H1 (cell line): ENCODE results near the gene IL1RAP. TPM values are rescaled to one million over a fixed set of nuclear protein-coding genes. Genes with fewer than 3 reads are reported as not detected.

ENCODE experiments used
- CTCF ChIA-PET: fragments of 300-600 bp; sonication (Branson Sonifier 250); formaldehyde crosslinking; loops from one replicate; lab custom pipeline; 2021; ENCODE audit not compliant: partially characterized antibody; lab: Charles Lee
- POLR2A ChIA-PET: fragments of 300-600 bp; sonication (Branson Sonifier 250); formaldehyde crosslinking; loops from one replicate; lab custom pipeline; 2021; ENCODE audit warnings: inconsistent platforms; ENCODE audit not compliant: partially characterized antibody; lab: Charles Lee
- DNase-seq, 2 experiments: peaks; one replicate each; pipeline versions ENCODE4 v3.0.0 to v3.0.0-alpha.2; 2010 to 2022; ENCODE audit warnings: low spot score in 2 of 2, low read depth in 1 of 2, mixed read lengths in 1 of 2
- FAIRE-seq: peaks from 2 replicates; lab custom pipeline; 2011; peaks lifted over from hg19 to GRCh38; lab: Jason Lieb, UNC
- H2AFZ ChIP-seq: 2 replicates; pipeline ENCODE4 v1.8.1; 2012; ENCODE audit warnings: low read length, inconsistent platforms
- H2AK5ac ChIP-seq: 2 replicates; pipeline ENCODE4 v1.6.1; 2013; ENCODE audit warnings: low read depth, low read length
- H2BK120ac ChIP-seq: replicated peaks from 2 replicates; pipeline ENCODE3; 2013; ENCODE audit warnings: low read depth, low read length, inconsistent platforms
- H2BK12ac ChIP-seq: 2 replicates; pipeline ENCODE4 v1.6.1; 2013; ENCODE audit warnings: low read depth, low read length
- H2BK15ac ChIP-seq: 2 replicates; pipeline ENCODE4 v1.6.1; 2013; ENCODE audit warnings: low read length
- H2BK20ac ChIP-seq: 2 replicates; pipeline ENCODE4 v1.6.1; 2013; ENCODE audit warnings: low read length
- H2BK5ac ChIP-seq: 2 replicates; pipeline ENCODE4 v1.6.1; 2013; ENCODE audit warnings: low read depth, low read length
- H3K14ac ChIP-seq: 2 replicates; pipeline ENCODE4 v1.6.1; 2013; ENCODE audit warnings: inconsistent platforms; ENCODE audit not compliant: insufficient read length
- H3K18ac ChIP-seq: 2 replicates; pipeline ENCODE4 v1.6.1; 2013; ENCODE audit warnings: low read length; ENCODE audit errors: extremely low read depth
- H3K23ac ChIP-seq: 2 replicates; pipeline ENCODE4 v1.6.1; 2013; ENCODE audit warnings: inconsistent platforms; ENCODE audit not compliant: insufficient read length
- H3K23me2 ChIP-seq: 2 replicates; pipeline ENCODE4 v1.6.1; 2013; ENCODE audit warnings: low read depth, low read length
- H3K27ac ChIP-seq: 2 replicates; pipeline ENCODE4 v1.6.1; 2011; ENCODE audit warnings: low read depth, low read length, inconsistent platforms
- H3K27me3 ChIP-seq, 4 experiments: replicated peaks in 1 of 4; 1 replicate in 1 of 4; 2 replicates in 3 of 4; pipeline versions ENCODE4 v1.6.1 to v1.8.1; 2011 to 2013; ENCODE audit warnings: low read length in 3 of 4, mild to moderate bottlenecking in 3 of 4, inconsistent platforms in 2 of 4, mixed read lengths in 2 of 4, moderate library complexity in 1 of 4; ENCODE audit not compliant: control insufficient read depth in 3 of 4, insufficient read depth in 3 of 4; ENCODE audit errors: extremely low read depth in 1 of 4
- H3K36me3 ChIP-seq, 4 experiments: 2 replicates each; pipeline versions ENCODE4 v1.6.1 to v1.8.1; 2011 to 2013; ENCODE audit warnings: mild to moderate bottlenecking in 4 of 4, low read length in 3 of 4, moderate library complexity in 2 of 4, control low read depth in 1 of 4, inconsistent platforms in 1 of 4; ENCODE audit not compliant: insufficient read depth in 4 of 4, control insufficient read depth in 2 of 4
- H3K4ac ChIP-seq: replicated peaks from 2 replicates; pipeline ENCODE3; 2013; ENCODE audit warnings: low read length, low read depth, mixed read lengths, inconsistent platforms; ENCODE audit not compliant: insufficient read length
- H3K4me1 ChIP-seq, 4 experiments: replicated peaks in 1 of 4; 1 replicate in 1 of 4; 2 replicates in 3 of 4; pipeline versions ENCODE4 v1.6.1 to v1.8.1; 2011 to 2013; ENCODE audit warnings: low read length in 3 of 4, inconsistent platforms in 2 of 4, mixed read lengths in 1 of 4; ENCODE audit not compliant: insufficient read depth in 4 of 4, control insufficient read depth in 3 of 4
- H3K4me2 ChIP-seq, 2 experiments: 2 replicates each; pipeline versions ENCODE4 v1.6.1 to v1.8.1; 2011 to 2013; ENCODE audit warnings: low read depth in 2 of 2, low read length in 2 of 2, control low read depth in 1 of 2, inconsistent platforms in 1 of 2, mild to moderate bottlenecking in 1 of 2; ENCODE audit not compliant: insufficient read depth in 1 of 2
- H3K4me3 ChIP-seq, 4 experiments: fragments of 200-600, 300-600 bp in 1 of 4; sonication (generic), shearing (Covaris generic), sonication (Bioruptor Twin) in 1 of 4; 2 replicates each; pipeline versions ENCODE4 v1.5.1 to v1.8.1; 2011 to 2016; ENCODE audit warnings: low read length in 4 of 4, low read depth in 3 of 4, control low read depth in 2 of 4, inconsistent platforms in 2 of 4, mild to moderate bottlenecking in 2 of 4, mixed read lengths in 1 of 4, moderate library complexity in 1 of 4; ENCODE audit not compliant: insufficient read depth in 2 of 4; ENCODE audit errors: extremely low read depth in 1 of 4
- H3K56ac ChIP-seq: replicated peaks from 2 replicates; pipeline ENCODE3; 2013; ENCODE audit warnings: low read depth, mild to moderate bottlenecking, mixed read lengths, low read length, inconsistent platforms; ENCODE audit not compliant: insufficient read length
- H3K79me1 ChIP-seq: 2 replicates; pipeline ENCODE4 v1.6.1; 2013; ENCODE audit warnings: low read depth, low read length, control low read depth
- H3K79me2 ChIP-seq, 2 experiments: 2 replicates each; pipeline versions ENCODE4 v1.6.1 to v1.8.1; 2012 to 2013; ENCODE audit warnings: low read length in 2 of 2, mild to moderate bottlenecking in 2 of 2, inconsistent platforms in 1 of 2; ENCODE audit not compliant: insufficient read depth in 2 of 2, control insufficient read depth in 1 of 2
- H3K9ac ChIP-seq, 4 experiments: replicated peaks in 1 of 4; 1 replicate in 1 of 4; 2 replicates in 3 of 4; pipeline versions ENCODE4 v1.6.1 to v1.8.1; 2011 to 2013; ENCODE audit warnings: low read depth in 3 of 4, low read length in 3 of 4, control low read depth in 2 of 4, mild to moderate bottlenecking in 2 of 4, moderate library complexity in 2 of 4, inconsistent platforms in 1 of 4; ENCODE audit errors: extremely low read depth in 1 of 4
- H3K9me3 ChIP-seq, 2 experiments: 2 replicates each; pipeline versions ENCODE4 v1.6.1 to v1.8.1; 2012 to 2013; ENCODE audit warnings: mild to moderate bottlenecking in 2 of 2, moderate library complexity in 2 of 2, control low read depth in 1 of 2, inconsistent platforms in 1 of 2, low read depth in 1 of 2, low read length in 1 of 2, mixed read lengths in 1 of 2; ENCODE audit not compliant: insufficient read depth in 2 of 2
- H4K20me1 ChIP-seq, 2 experiments: replicated peaks in 1 of 2; 2 replicates each; pipeline versions ENCODE3 to v1.8.1; 2011 to 2013; ENCODE audit warnings: inconsistent platforms in 2 of 2, low read length in 2 of 2, mild to moderate bottlenecking in 1 of 2; ENCODE audit not compliant: insufficient read depth in 2 of 2, control insufficient read depth in 1 of 2
- H4K5ac ChIP-seq: 2 replicates; pipeline ENCODE4 v1.6.1; 2013; ENCODE audit warnings: low read length, low read depth, mixed read lengths, inconsistent platforms; ENCODE audit not compliant: insufficient read length
- H4K8ac ChIP-seq: 2 replicates; pipeline ENCODE4 v1.8.0; 2013; ENCODE audit warnings: mild to moderate bottlenecking, moderate library complexity, low read length, inconsistent platforms; ENCODE audit not compliant: insufficient read depth; ENCODE audit errors: extremely low read depth
- H4K91ac ChIP-seq: replicated peaks from 2 replicates; pipeline ENCODE3; 2013; ENCODE audit warnings: low read length, mixed read lengths, inconsistent platforms; ENCODE audit not compliant: insufficient read length
- ATF2 ChIP-seq: IDR thresholded peaks from 2 replicates; pipeline ENCODE4 v1.6.1; 2012; ENCODE audit warnings: low read length, inconsistent platforms
- CHD2 ChIP-seq: IDR thresholded peaks from 2 replicates; pipeline ENCODE4 v1.6.1; 2012; ENCODE audit warnings: low read length, improper control_type of control experiment
- EZH2 ChIP-seq: fragments of 200-600 bp; sonication (generic); IDR thresholded peaks from 2 replicates; pipeline ENCODE4 v1.7.1; 2012; ENCODE audit warnings: low read depth, mild to moderate bottlenecking, moderate library complexity, low read length, inconsistent platforms; ENCODE audit not compliant: severe bottlenecking
- FOSL1 ChIP-seq: IDR thresholded peaks from 2 replicates; pipeline ENCODE4 v1.6.1; 2011; ENCODE audit warnings: mild to moderate bottlenecking, low read depth, low read length, moderate library complexity; ENCODE audit not compliant: insufficient read depth
- JUND ChIP-seq: IDR thresholded peaks from 2 replicates; pipeline ENCODE4 v1.6.1; 2011; ENCODE audit warnings: mild to moderate bottlenecking, improper control_type of control experiment, low read length
- KDM1A ChIP-seq: fragments of 200-600, 300-600 bp; sonication (generic); IDR thresholded peaks from 2 replicates; pipeline ENCODE4 v1.7.1; 2016; ENCODE audit warnings: mild to moderate bottlenecking, low read length, borderline replicate concordance
- KDM5A ChIP-seq: fragments of 200-600 bp; IDR thresholded peaks from 2 replicates; pipeline ENCODE4 v1.7.1; 2012; ENCODE audit warnings: mild to moderate bottlenecking, low read length, inconsistent platforms, mixed read lengths
- NANOG ChIP-seq: IDR thresholded peaks from 2 replicates; pipeline ENCODE4 v1.6.1; 2011; ENCODE audit warnings: low read length, low read depth, mild to moderate bottlenecking, inconsistent platforms; ENCODE audit not compliant: insufficient read depth, poor library complexity, severe bottlenecking
- PHF8 ChIP-seq: fragments of 200-600 bp; sonication (generic); conservative IDR thresholded peaks from 2 replicates; pipeline ENCODE4 v1.7.1; 2012; ENCODE audit warnings: low read depth, mild to moderate bottlenecking, inconsistent platforms, low read length, moderate library complexity
- POLR2A ChIP-seq, 2 experiments: IDR thresholded peaks; 1 replicate in 1 of 2; 2 replicates in 1 of 2; pipeline ENCODE4 v1.6.1; 2011; ENCODE audit warnings: low read depth in 2 of 2, low read length in 2 of 2, mild to moderate bottlenecking in 2 of 2; ENCODE audit errors: control extremely low read depth in 1 of 2
- SP1 ChIP-seq: IDR thresholded peaks from 2 replicates; pipeline ENCODE4 v1.6.1; 2011; ENCODE audit warnings: low read depth, low read length
- TCF12 ChIP-seq: IDR thresholded peaks from 2 replicates; pipeline ENCODE4 v1.6.1; 2011; ENCODE audit warnings: low read depth, mild to moderate bottlenecking, low read length
- WGBS, 2 experiments: shearing (Covaris generic) in 1 of 2; methylation state at CpG; one replicate each; pipeline versions ENCODE4 v1.1.6 to v1.1.7; 2013 to 2015; ENCODE audit warnings: low lambda C conversion rate in 2 of 2, mixed read lengths in 2 of 2, inconsistent platforms in 1 of 2, low coverage in 1 of 2, missing lambda C conversion rate in 1 of 2; ENCODE audit not compliant: insufficient replicate concordance in 2 of 2, insufficient coverage in 1 of 2, insufficient read length in 1 of 2; ENCODE audit errors: extremely low coverage in 1 of 2, missing lambda C conversion rate in 1 of 2; 5-methylcytosine and 5-hydroxymethylcytosine counted together
- polyA plus RNA-seq, 7 experiments: library from polyadenylated mRNA; depleted of rRNA in 3 of 7; stranded (reverse) in 5 of 7; unstranded in 2 of 7; fragments of >200 nt in 5 of 7; fragments of 200-250 nt in 2 of 7; gene quantifications; 1 replicate in 5 of 7; 2 replicates in 1 of 7; 4 replicates in 1 of 7; pipeline versions ENCODE4 v1.2.1 to v1.2.3, GENCODE V29; 2011 to 2013; ENCODE audit warnings: missing spikeins in 2 of 7, mixed read lengths in 2 of 7
- total RNA-seq: library from RNA; stranded (reverse); fragmentation: NEBNext Ultra II Directional; extraction: Animal tissue kit (Norgen Biotek cat#: 25700); gene quantifications from 2 replicates; pipeline ENCODE4 v1.2.1, GENCODE V29; 2021

The IL1RAP gene
- total and polyA plus RNA-seq, 2 of the 8 experiments (the other 6 are each of a cell fraction or from before 2014, with no cell fraction given), result 2.4 to 3.9 TPM

- DNase-seq (no peak), FAIRE-seq (no peak)
- Histone ChIP-seq H3K79me1 (no peaks in the 10 kb centered on the region), H3K4me1 (no peaks in the 10 kb centered on the region), H4K20me1 (no peaks in the 10 kb centered on the region), H3K23ac (no peak overlapping the region), H3K18ac (no peak overlapping the region), H3K4ac (no peak overlapping the region), H3K9ac (no peak overlapping the region), H2BK15ac (no peak overlapping the region), H3K23me2 (no peaks in the 10 kb centered on the region), H3K4me2 (no peak overlapping the region), H4K91ac (no peak overlapping the region), H4K5ac (no peak overlapping the region), H3K27ac (no peak overlapping the region), H3K36me3 (no peaks in the 10 kb centered on the region), H2BK5ac (no peak overlapping the region), H4K8ac (no peak overlapping the region), H2AFZ (no peak overlapping the region), H3K79me2 (no peaks in the 10 kb centered on the region), H3K4me3 (no peak overlapping the region), H2AK5ac (no peak overlapping the region), H3K56ac (no peak overlapping the region), H3K9me3 (no peaks in the 10 kb centered on the region), H3K27me3 (no peaks in the 10 kb centered on the region), H2BK12ac (no peak overlapping the region), H2BK120ac (no peak overlapping the region), H2BK20ac (no peak overlapping the region), H3K14ac (no peak overlapping the region)
- ChIA-PET POLR2A (interaction anchor here (0.6 kb wide), 1 partner anchor 168 kb away, joined by 3 read pairs; no protein-coding TSS in a partner anchor), CTCF (interaction anchor here (0.6 to 0.8 kb wide), 2 partner anchors 75 to 92 kb away, joined by 3 to 4 read pairs; no protein-coding TSS in a partner anchor)
- WGBS, 2 experiments, result 92% methylated on average over 4 of the region's 4 CpGs; no CpG with 5 or more reads in 1 of the 2 experiments
- TF ChIP-seq ATF2, result no peak
- no peak for TF ChIP-seq KDM1A
- no peak for TF ChIP-seq FOSL1
- TF ChIP-seq JUND, result no peak
- no peak for TF ChIP-seq KDM5A
- TF ChIP-seq CHD2, result no peak
- no peak for TF ChIP-seq NANOG
- no peak for TF ChIP-seq EZH2
- no peak for TF ChIP-seq PHF8
- TF ChIP-seq SP1, result no peak
- no peak for TF ChIP-seq TCF12
- no peak for TF ChIP-seq POLR2A (IDR thresholded peaks at IDR 0.05; ENCODE audit: control extremely low read depth in 1 of 2, low read depth in 2 of 2, low read length in 2 of 2)
Measured at GRCh38 chr3:190608850-190609589, 95.1 kb downstream of the IL1RAP start.
